Mesodermal cell (in vitro differentiated cells): ENCODE results near the gene IGSF21.

ENCODE experiments used
- H3K27ac ChIP-seq: 2 replicates; pipeline ENCODE4 v1.7.0; 2013; ENCODE audit warnings: mild to moderate bottlenecking, low read depth, low read length, moderate library complexity; ENCODE audit not compliant: severe bottlenecking
- H3K36me3 ChIP-seq: 2 replicates; pipeline ENCODE4 v1.7.1; 2013; ENCODE audit warnings: mild to moderate bottlenecking, low read length, moderate library complexity; ENCODE audit not compliant: control insufficient read depth, insufficient read depth
- H3K4me1 ChIP-seq: one replicate; pipeline ENCODE4 v1.7.1; 2013; ENCODE audit warnings: mild to moderate bottlenecking, low read length; ENCODE audit not compliant: insufficient read depth, control insufficient read depth, poor library complexity, severe bottlenecking
- H3K4me3 ChIP-seq: 2 replicates; pipeline ENCODE4 v1.7.0; 2013; ENCODE audit warnings: low read length, control low read depth, mild to moderate bottlenecking; ENCODE audit not compliant: insufficient read depth, poor library complexity, severe bottlenecking; ENCODE audit errors: extremely low read depth
- H3K9me3 ChIP-seq: 2 replicates; pipeline ENCODE4 v1.7.1; 2013; ENCODE audit warnings: mild to moderate bottlenecking, low read length, moderate library complexity; ENCODE audit not compliant: control insufficient read depth
- WGBS, 2 experiments: methylation state at CpG; one replicate each; pipeline ENCODE4 v1.1.5; 2013; ENCODE audit warnings: missing lambda C conversion rate in 2 of 2; ENCODE audit not compliant: insufficient coverage in 2 of 2; 5-methylcytosine and 5-hydroxymethylcytosine counted together

The IGSF21 gene

DNA sequence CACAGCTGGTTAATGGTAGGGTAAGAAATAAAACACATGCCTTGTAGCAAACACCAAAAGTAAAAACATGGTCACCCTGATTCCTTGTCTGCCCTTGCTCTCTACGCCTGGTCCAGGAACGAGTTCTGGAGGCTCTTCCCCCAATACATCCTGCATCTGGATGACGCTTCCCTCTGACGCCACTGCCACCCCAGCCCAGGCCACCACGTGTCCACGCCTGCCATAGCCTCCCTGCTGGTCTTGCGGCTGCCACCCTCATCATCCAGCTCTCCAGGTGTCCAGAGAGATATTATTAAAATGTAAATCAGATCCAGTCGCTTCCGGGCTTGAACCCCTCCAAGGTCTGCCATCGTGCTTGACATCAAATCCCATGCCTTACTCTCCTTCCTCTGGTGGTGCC, 39.3 kb downstream of the IGSF21 start:
- 83 to 96% methylated on average over 8 to 10 of the region's 10 CpGs for WGBS, 2 experiments
- Histone ChIP-seq H3K36me3 (no peaks in the 10 kb centered on the region), H3K4me3 (no peak overlapping the region), H3K9me3 (no peaks in the 10 kb centered on the region), H3K27ac (no peak overlapping the region), H3K4me1 (peaks cover 3% of the 10 kb centered on the region)

- 70 to 90% methylated on average over 2 of the region's 4 CpGs for WGBS, 2 experiments
- no peaks in the 10 kb centered on the region for H3K36me3 ChIP-seq
- no peaks in the 10 kb centered on the region for H3K9me3 ChIP-seq
- H3K27ac ChIP-seq = no peak overlapping the region
- H3K4me1 ChIP-seq = peaks cover 3% of the 10 kb centered on the region
- no peak overlapping the region for H3K4me3 ChIP-seq
Measured at GRCh38 chr1:18147672-18148071, 40.1 kb downstream of the IGSF21 start.

DNA sequence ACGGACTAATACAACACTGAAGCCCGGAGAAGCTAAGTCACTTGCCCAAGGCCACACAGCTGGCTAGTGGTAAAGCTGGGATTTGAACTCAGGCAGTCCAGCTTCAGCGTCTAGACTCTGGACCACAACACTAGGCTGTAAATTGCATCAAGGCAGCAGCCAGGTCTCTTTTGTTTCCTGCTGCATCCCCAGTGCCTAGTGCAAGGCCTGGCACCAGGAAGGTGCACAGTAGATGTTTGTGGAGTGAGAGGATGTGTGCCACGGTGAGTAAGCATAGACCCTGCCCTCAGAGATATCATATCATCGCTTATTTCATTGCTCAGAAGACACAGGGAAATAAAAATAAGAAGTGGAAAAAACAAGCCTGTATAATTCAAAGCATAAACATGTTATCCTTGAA, 40.9 kb downstream of the IGSF21 start:
- no peaks in the 10 kb centered on the region for H3K9me3 ChIP-seq
- H3K4me3 ChIP-seq = no peak overlapping the region
- no peak overlapping the region for H3K27ac ChIP-seq
- H3K4me1 ChIP-seq = peaks cover 3% of the 10 kb centered on the region
- no peaks in the 10 kb centered on the region for H3K36me3 ChIP-seq
- 93 to 98% methylated on average over 3 to 4 of the region's 5 CpGs for WGBS, 2 experiments

GRCh38 chr1:18149027-18149641, 41.5 kb downstream of the IGSF21 start:
- Histone ChIP-seq H3K27ac (no peak overlapping the region), H3K4me1 (peaks cover 3% of the 10 kb centered on the region), H3K4me3 (no peak overlapping the region), H3K36me3 (no peaks in the 10 kb centered on the region), H3K9me3 (no peaks in the 10 kb centered on the region)
- WGBS, 2 experiments = 88 to 90% methylated on average over 18 of the region's 19 CpGs

GRCh38 chr1:18151436-18152122, 44.0 kb downstream of the IGSF21 start:
- no peak overlapping the region for H3K27ac ChIP-seq

GRCh38 chr1:18154430-18155194, 47.0 kb downstream of the IGSF21 start:
- Histone ChIP-seq H3K4me1 (no peaks in the 10 kb centered on the region), H3K36me3 (no peaks in the 10 kb centered on the region), H3K27ac (no peak overlapping the region), H3K4me3 (no peak overlapping the region), H3K9me3 (no peaks in the 10 kb centered on the region)
- 71 to 89% methylated on average over 1 to 3 of the region's 3 CpGs for WGBS, 2 experiments

More at GRCh38 chr1:18151436-18152122, 44.0 kb downstream of the IGSF21 start:
- H3K9me3 ChIP-seq = no peaks in the 10 kb centered on the region
- H3K4me1 ChIP-seq = no peaks in the 10 kb centered on the region
- H3K4me3 ChIP-seq = no peak overlapping the region
- no peaks in the 10 kb centered on the region for H3K36me3 ChIP-seq
- WGBS, 2 experiments = 75 to 96% methylated on average over 6 of the region's 8 CpGs

GRCh38 chr1:18155881-18156385, 48.3 kb downstream of the IGSF21 start:
- no peaks in the 10 kb centered on the region for H3K9me3 ChIP-seq
- no peaks in the 10 kb centered on the region for H3K4me1 ChIP-seq
- H3K4me3 ChIP-seq = no peak overlapping the region
- H3K27ac ChIP-seq = no peak overlapping the region
- no peaks in the 10 kb centered on the region for H3K36me3 ChIP-seq
- 87% methylated on average over 6 of the region's 13 CpGs; no CpG with 5 or more reads in 1 of the 2 experiments for WGBS, 2 experiments

DNA sequence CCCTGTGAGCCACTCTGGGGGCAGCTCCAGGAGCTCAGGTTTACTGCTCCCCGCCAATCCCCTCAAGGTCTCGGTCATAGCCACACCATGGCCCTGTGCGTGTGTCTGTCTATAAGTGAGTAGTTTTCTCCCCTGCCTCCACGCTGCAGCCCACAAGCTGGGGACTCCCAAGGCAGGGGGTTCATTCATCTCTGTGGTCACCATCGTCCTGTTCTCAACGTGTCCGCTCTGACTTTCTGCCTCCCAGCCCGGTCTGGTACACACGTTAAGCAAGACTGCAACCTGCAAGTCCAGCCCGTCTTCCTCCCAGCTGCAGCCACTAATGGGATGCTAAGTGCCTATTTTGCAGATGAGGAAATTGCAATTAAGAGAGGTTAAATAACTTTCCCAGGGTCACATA, 49.8 kb downstream of the IGSF21 start:
- H3K4me1 ChIP-seq = no peaks in the 10 kb centered on the region
- no peaks in the 10 kb centered on the region for H3K9me3 ChIP-seq
- 87 to 91% methylated on average over 9 of the region's 10 CpGs for WGBS, 2 experiments
- H3K27ac ChIP-seq = no peak overlapping the region
- H3K36me3 ChIP-seq = no peaks in the 10 kb centered on the region
- no peak overlapping the region for H3K4me3 ChIP-seq

- no peaks in the 10 kb centered on the region for H3K4me1 ChIP-seq
- no peaks in the 10 kb centered on the region for H3K9me3 ChIP-seq
- 85 to 90% methylated on average over 4 to 7 of the region's 7 CpGs for WGBS, 2 experiments
- no peak overlapping the region for H3K27ac ChIP-seq
- H3K4me3 ChIP-seq = no peak overlapping the region
- H3K36me3 ChIP-seq = no peaks in the 10 kb centered on the region
Measured at GRCh38 chr1:18157968-18158367, 50.4 kb downstream of the IGSF21 start.

- Histone ChIP-seq H3K36me3 (no peaks in the 10 kb centered on the region), H3K27ac (no peak overlapping the region), H3K4me1 (no peaks in the 10 kb centered on the region), H3K4me3 (no peak overlapping the region), H3K9me3 (no peaks in the 10 kb centered on the region)
- 67 to 80% methylated on average over 1 to 2 of the region's 5 CpGs for WGBS, 2 experiments
Measured at GRCh38 chr1:18158714-18159113, 51.1 kb downstream of the IGSF21 start.
